ENCODE data around the gene VPS54. TPM values are rescaled to one million over a fixed set of nuclear protein-coding genes. Genes with fewer than 3 reads are reported as not detected.
"Not testable (repeated sequence)": the region's sequence is repeated elsewhere in the genome, so short reads cannot be mapped to it uniquely, and the experiment has no call there.

Gene VPS54
- total RNA-seq, 1 donor from 2014 or later: 44.3 TPM

GRCh38 chr2:63962186-63962585, 57.0 kb downstream of the VPS54 start:
- Mint-ChIP-seq H3K27me3 (ENCODE audit: insufficient read depth, low read depth) (no peaks in the 10 kb centered on the region), H3K4me3 (no peak overlapping the region), H3K27ac (no peak overlapping the region), H3K36me3 (peaks cover 16% of the 10 kb centered on the region), H3K4me1 (no peaks in the 10 kb centered on the region), H3K9me3 (no peaks in the 10 kb centered on the region)
- DNase-seq (ENCODE audit: low spot score): no peak
- Histone ChIP-seq H3K36me3 (peaks cover 5% of the 10 kb centered on the region), H3K79me2 (ENCODE audit: low read depth) (no peaks in the 10 kb centered on the region), H3K9ac (no peak overlapping the region), H4K20me1 (ENCODE audit: low read depth) (no peaks in the 10 kb centered on the region), H2AFZ (replicated peaks) (no peak overlapping the region), H3K27ac (no peak overlapping the region), H3K4me1 (no peaks in the 10 kb centered on the region), H3K4me2 (no peak overlapping the region), H3K4me3 (no peak overlapping the region), H3K9me3 (ENCODE audit: low read depth) (no peaks in the 10 kb centered on the region), H3F3A (ENCODE audit: low read depth) (no peaks in the 10 kb centered on the region), H3K27me3 (no peaks in the 10 kb centered on the region)
- no peak for TF ChIP-seq EZH2 (IDR thresholded peaks at IDR 0.05)
- TF ChIP-seq, protein P1, sequence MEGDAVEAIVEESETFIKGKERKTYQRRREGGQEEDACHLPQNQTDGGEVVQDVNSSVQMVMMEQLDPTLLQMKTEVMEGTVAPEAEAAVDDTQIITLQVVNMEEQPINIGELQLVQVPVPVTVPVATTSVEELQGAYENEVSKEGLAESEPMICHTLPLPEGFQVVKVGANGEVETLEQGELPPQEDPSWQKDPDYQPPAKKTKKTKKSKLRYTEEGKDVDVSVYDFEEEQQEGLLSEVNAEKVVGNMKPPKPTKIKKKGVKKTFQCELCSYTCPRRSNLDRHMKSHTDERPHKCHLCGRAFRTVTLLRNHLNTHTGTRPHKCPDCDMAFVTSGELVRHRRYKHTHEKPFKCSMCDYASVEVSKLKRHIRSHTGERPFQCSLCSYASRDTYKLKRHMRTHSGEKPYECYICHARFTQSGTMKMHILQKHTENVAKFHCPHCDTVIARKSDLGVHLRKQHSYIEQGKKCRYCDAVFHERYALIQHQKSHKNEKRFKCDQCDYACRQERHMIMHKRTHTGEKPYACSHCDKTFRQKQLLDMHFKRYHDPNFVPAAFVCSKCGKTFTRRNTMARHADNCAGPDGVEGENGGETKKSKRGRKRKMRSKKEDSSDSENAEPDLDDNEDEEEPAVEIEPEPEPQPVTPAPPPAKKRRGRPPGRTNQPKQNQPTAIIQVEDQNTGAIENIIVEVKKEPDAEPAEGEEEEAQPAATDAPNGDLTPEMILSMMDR (IDR thresholded peaks at IDR 0.05): no peak
- no peak for TF ChIP-seq EZH2phosphoT487 (IDR thresholded peaks at IDR 0.05)

GRCh38 chr2:63950414-63950813, 68.8 kb downstream of the VPS54 start:
- no peak overlapping the region for H3K4me3 Mint-ChIP-seq
- H3K27ac Mint-ChIP-seq: no peak overlapping the region
- no peak overlapping the region for H3K4me2 ChIP-seq
- no peak overlapping the region for H2AFZ ChIP-seq (replicated peaks)
- no peak for DNase-seq (ENCODE audit: low spot score)
- H3K9me3 ChIP-seq (ENCODE audit: low read depth): peaks cover 6% of the 10 kb centered on the region
- no peaks in the 10 kb centered on the region for H3K9me3 Mint-ChIP-seq
- peaks cover 26% of the 10 kb centered on the region for H3K36me3 Mint-ChIP-seq
- no peak overlapping the region for H3K4me3 ChIP-seq
- H3K36me3 ChIP-seq: peaks cover 9% of the 10 kb centered on the region
- no peak overlapping the region for H3K9ac ChIP-seq
- TF ChIP-seq, protein P1 (IDR thresholded peaks at IDR 0.05): no peak
- TF ChIP-seq EZH2phosphoT487 (IDR thresholded peaks at IDR 0.05) (no peak), EZH2 (IDR thresholded peaks at IDR 0.05) (no peak)
- no peaks in the 10 kb centered on the region for H3F3A ChIP-seq (ENCODE audit: low read depth)
- H3K27me3 ChIP-seq: no peaks in the 10 kb centered on the region
- no peaks in the 10 kb centered on the region for H3K27me3 Mint-ChIP-seq (ENCODE audit: insufficient read depth, low read depth)
- no peaks in the 10 kb centered on the region for H4K20me1 ChIP-seq (ENCODE audit: low read depth)
- H3K4me1 ChIP-seq: no peaks in the 10 kb centered on the region
- no peaks in the 10 kb centered on the region for H3K79me2 ChIP-seq (ENCODE audit: low read depth)
- H3K4me1 Mint-ChIP-seq: no peaks in the 10 kb centered on the region
- H3K27ac ChIP-seq: no peak overlapping the region

- H3K4me2 ChIP-seq: no peak overlapping the region
- H3K27ac ChIP-seq: no peak overlapping the region
- no peaks in the 10 kb centered on the region for H4K20me1 ChIP-seq (ENCODE audit: low read depth)
- Mint-ChIP-seq H3K27ac (no peak overlapping the region), H3K27me3 (ENCODE audit: insufficient read depth, low read depth) (no peaks in the 10 kb centered on the region), H3K9me3 (no peaks in the 10 kb centered on the region), H3K4me3 (no peak overlapping the region), H3K4me1 (no peaks in the 10 kb centered on the region), H3K36me3 (peaks cover 19% of the 10 kb centered on the region)
- no peak overlapping the region for H2AFZ ChIP-seq (replicated peaks)
- no peaks in the 10 kb centered on the region for H3K4me1 ChIP-seq
- no peak overlapping the region for H3K9ac ChIP-seq
- H3K4me3 ChIP-seq: no peak overlapping the region
- TF ChIP-seq, protein P1 (IDR thresholded peaks at IDR 0.05): no peak
- TF ChIP-seq EZH2 (IDR thresholded peaks at IDR 0.05) (no peak), EZH2phosphoT487 (IDR thresholded peaks at IDR 0.05) (no peak)
- peaks cover 16% of the 10 kb centered on the region for H3K36me3 ChIP-seq
- H3K9me3 ChIP-seq (ENCODE audit: low read depth): peaks cover 6% of the 10 kb centered on the region
- no peaks in the 10 kb centered on the region for H3K27me3 ChIP-seq
- H3F3A ChIP-seq (ENCODE audit: low read depth): no peaks in the 10 kb centered on the region
- no peaks in the 10 kb centered on the region for H3K79me2 ChIP-seq (ENCODE audit: low read depth)
- DNase-seq (ENCODE audit: low spot score): no peak
These were observed 76.4 kb downstream of the VPS54 start for GRCh38 chr2:63942788-63943187.

DNA sequence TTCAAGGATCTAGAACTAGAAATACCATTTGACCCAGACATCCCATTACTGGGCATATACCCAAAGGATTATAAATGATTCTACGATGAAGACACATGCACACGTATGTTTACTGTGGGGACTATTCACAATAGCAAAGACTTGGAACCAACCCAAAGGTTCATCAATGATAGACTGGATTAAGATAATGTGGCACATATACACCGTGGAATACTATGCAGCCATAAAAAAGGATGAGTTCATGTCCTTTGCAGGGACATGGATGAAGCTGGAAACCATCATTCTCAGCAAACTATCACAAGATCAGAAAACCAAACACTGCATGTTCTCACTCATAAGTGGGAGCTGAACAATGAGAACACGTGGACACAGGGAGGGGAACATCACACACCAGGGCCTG, 87.1 kb downstream of the VPS54 start:
- not testable (repeated sequence) for DNase-seq (ENCODE audit: low spot score); H3K27ac Mint-ChIP-seq; H3K4me2 ChIP-seq; H3K27me3 ChIP-seq; H3K4me1 ChIP-seq; H3K36me3 ChIP-seq; H3K4me1 Mint-ChIP-seq; H3K27me3 Mint-ChIP-seq (ENCODE audit: insufficient read depth, low read depth); H2AFZ ChIP-seq (replicated peaks); H3K9ac ChIP-seq; H3K4me3 ChIP-seq; H3K79me2 ChIP-seq (ENCODE audit: low read depth); H3K27ac ChIP-seq; H3K4me3 Mint-ChIP-seq; H3F3A ChIP-seq (ENCODE audit: low read depth); H3K9me3 ChIP-seq (ENCODE audit: low read depth); H4K20me1 ChIP-seq (ENCODE audit: low read depth)
- Mint-ChIP-seq H3K9me3 (peaks cover 25% of the 10 kb centered on the region), H3K36me3 (peaks cover 53% of the 10 kb centered on the region)
